RWPE1 (cell line): ENCODE results near the gene CRABP1.
A peak's percentile ranks its signal among the peaks of the same experiment; 100 is the strongest.

Experiments
- CTCF ChIA-PET: fragments of 350-600 bp; sonication (Branson Sonifier 250); formaldehyde crosslinking; extraction: SDS; loops from one replicate; lab custom pipeline; 2021; lab: Yijun Ruan, JAX
- POLR2A ChIA-PET: fragments of 400-600 bp; formaldehyde crosslinking; extraction: SDS; loops from one replicate; lab custom pipeline; 2020; ENCODE audit warnings: antibody characterized with exemption; ENCODE audit not compliant: low non-redundant PET; lab: Yijun Ruan, JAX
- DNase-seq: peaks from one replicate; pipeline ENCODE4 v3.0.0; 2012; ENCODE audit warnings: low spot score
- H3K27ac ChIP-seq: fragments of 450-650 bp; 2 replicates; pipeline ENCODE4 v1.5.1; 2017
- CTCF ChIP-seq: fragments of 450-650 bp; conservative IDR thresholded peaks from 2 replicates; pipeline ENCODE4 v1.5.1; 2017; ENCODE audit warnings: low read depth, mild to moderate bottlenecking

The CRABP1 gene

GRCh38 chr15:78340231-78341056 is at the start of gene CRABP1:
Gene CRABP1 (plus strand): TSS chr15:78340353. CDS start chr15:78340429, 76 bp downstream.
- POLR2A ChIA-PET, result no interaction called here
- CTCF ChIA-PET, result no interaction called here
- DNase-seq, result no peak
- no peak within 1 kb of the TSS for H3K27ac ChIP-seq
- no peak for TF ChIP-seq CTCF

- ChIA-PET CTCF (interaction anchor here (0.6 to 0.7 kb wide), 3 partner anchors 12 to 684 kb away, joined by 3 to 4 read pairs (median 4); no protein-coding TSS in a partner anchor), POLR2A (no interaction called here)
- no peak for DNase-seq
- TF ChIP-seq CTCF, result no peak
- no peak overlapping the region for H3K27ac ChIP-seq
Measured at GRCh38 chr15:78291052-78291451, 49.1 kb upstream of the CRABP1 start.

DNA sequence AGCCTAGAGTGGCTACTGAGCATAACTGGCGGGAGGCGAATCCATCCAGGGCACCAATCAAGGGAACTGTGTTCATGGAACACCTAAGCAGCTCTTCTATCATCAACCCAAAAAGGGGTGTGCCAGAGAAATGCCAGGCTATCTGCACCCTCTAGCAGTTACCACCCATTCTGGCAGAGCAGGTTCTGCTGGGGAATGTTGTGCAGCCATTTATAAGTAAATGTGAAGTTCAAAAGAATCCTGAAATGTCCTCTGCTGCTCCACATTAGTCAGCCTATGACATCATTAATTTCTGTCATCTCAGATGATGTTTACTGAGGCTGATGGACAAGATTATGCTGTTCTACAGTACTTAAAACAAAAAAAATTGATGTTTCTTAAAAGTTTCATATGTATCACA is 48.5 kb upstream of the CRABP1 start:
- ChIA-PET CTCF (interaction anchor here (0.7 to 0.8 kb wide), 2 partner anchors 11 to 37 kb away, joined by 3 to 4 read pairs; no protein-coding TSS in a partner anchor), POLR2A (no interaction called here)
- H3K27ac ChIP-seq, result no peak overlapping the region
- DNase-seq, result no peak
- no peak for TF ChIP-seq CTCF

- TF ChIP-seq CTCF, result no peak
- POLR2A ChIA-PET, result no interaction called here
- H3K27ac ChIP-seq, result no peak overlapping the region
- CTCF ChIA-PET, result interaction anchor here (0.8 kb wide), 1 partner anchor 36 kb away, joined by 3 read pairs; no protein-coding TSS in a partner anchor
- no peak for DNase-seq
Measured at GRCh38 chr15:78292219-78292618, 47.9 kb upstream of the CRABP1 start.

DNA sequence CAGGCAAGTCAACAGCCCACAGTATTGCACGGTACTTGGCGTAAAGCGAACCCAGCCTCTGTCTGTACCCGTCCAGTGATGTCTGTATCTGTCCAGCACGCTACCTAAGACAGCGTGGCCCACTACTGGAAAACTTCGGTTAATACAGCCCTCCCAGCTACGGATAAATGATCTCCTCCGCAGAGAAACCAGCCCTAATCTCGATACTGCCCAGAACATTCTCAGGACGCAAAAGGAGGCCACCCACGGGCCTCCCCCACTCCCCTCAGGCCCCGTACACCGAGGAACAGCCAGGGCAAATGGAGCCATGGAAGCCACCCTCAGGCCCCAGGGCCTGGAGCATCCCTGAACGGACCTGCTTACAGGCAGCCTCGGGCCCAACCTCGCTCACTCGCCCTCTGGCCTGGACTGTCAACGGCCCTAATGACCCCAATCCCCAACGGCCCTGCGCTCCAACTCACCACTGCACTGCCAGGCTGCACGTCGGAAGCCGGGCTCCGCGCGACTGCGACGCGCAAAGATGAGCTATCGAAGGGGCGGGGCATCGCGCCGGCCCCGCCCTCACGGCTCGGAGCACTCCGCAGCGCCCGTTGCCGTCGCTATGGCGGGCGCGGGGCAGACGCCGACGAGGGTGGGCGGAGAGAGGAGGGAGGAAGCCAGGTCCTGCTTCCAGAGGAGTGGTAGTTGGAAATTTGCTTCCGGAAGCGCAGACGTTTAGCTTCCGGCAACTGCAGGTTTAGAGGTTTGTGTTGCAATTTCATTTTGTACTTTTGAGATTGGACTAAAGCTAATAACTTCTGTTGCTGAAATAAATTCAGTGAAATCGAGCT is 40.8 kb upstream of the CRABP1 start, which contains the start of gene SKIC8:
SKIC8 (minus strand) TSS at position 509 of the 830 bp plus-strand sequence. CDS start 3,923 bp downstream, outside the sequence.
- POLR2A ChIA-PET, result interaction anchor here (0.5 to 1.0 kb wide), 5 partner anchors 46 to 124 kb away, joined by 3 to 5 read pairs (median 4); no protein-coding TSS in a partner anchor
- TF ChIP-seq CTCF, result no peak
- H3K27ac ChIP-seq, result peak within 1 kb of the TSS; percentile 68
- CTCF ChIA-PET, result no interaction called here
- peak; percentile 96 for DNase-seq

DNA sequence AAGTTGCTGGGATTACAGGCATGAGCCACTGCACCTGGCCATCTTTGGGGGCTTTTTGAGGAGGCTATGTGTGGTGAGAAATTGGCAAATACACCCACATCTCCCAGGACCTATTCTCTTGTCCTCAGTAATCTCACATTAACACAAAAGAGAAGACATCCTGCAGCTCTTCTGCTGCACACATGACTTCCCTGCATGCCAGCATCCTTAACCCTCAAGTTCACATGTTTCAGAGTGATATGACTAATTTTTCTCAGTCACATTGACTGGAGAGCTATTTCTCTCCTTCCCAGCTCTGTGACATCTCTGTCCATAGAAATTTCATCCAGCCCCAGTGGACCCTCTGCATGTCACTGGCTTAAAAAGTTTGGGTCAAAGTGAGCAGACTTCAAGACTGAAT is 38.8 kb upstream of the CRABP1 start:
- CTCF ChIA-PET, result no interaction called here

More for the DNA sequence above, 38.8 kb upstream of the CRABP1 start:
- no peak for TF ChIP-seq CTCF
- POLR2A ChIA-PET, result no interaction called here
- no peak for DNase-seq
- H3K27ac ChIP-seq, result no peak overlapping the region
